ENCODE results near the gene S100A6.
"Not testable (repeated sequence)": the region's sequence is repeated elsewhere in the genome, so short reads cannot be mapped to it uniquely, and the experiment has no call there.

S100A6 gene

GRCh38 chr1:153563991-153564390 lies 28.2 kb upstream of the S100A6 start:
- DNase-seq, result no peak

GRCh38 chr1:153563483-153563901 lies 27.7 kb upstream of the S100A6 start:
- no peak for DNase-seq

- DNase-seq, result not testable (repeated sequence)
Measured at GRCh38 chr1:153562021-153562420, 26.2 kb upstream of the S100A6 start.

GRCh38 chr1:153561466-153561985 lies 25.7 kb upstream of the S100A6 start:
- DNase-seq, result no peak

GRCh38 chr1:153560771-153561465 lies 25.1 kb upstream of the S100A6 start:
- no peak for DNase-seq

GRCh38 chr1:153560241-153560640 lies 24.4 kb upstream of the S100A6 start:
- no peak for DNase-seq

GRCh38 chr1:153557877-153558276 lies 22.1 kb upstream of the S100A6 start:
- no peak for DNase-seq

- DNase-seq, result no peak
Measured at GRCh38 chr1:153556348-153556747, 20.6 kb upstream of the S100A6 start.

- DNase-seq, result peak in 2 of 56 donors; percentile 4 to 16
Measured at GRCh38 chr1:153553830-153554541, 18.2 kb upstream of the S100A6 start.

GRCh38 chr1:153553096-153553495 lies 17.3 kb upstream of the S100A6 start:
- no peak for DNase-seq

- no peak for DNase-seq
Measured at GRCh38 chr1:153552335-153552734, 16.5 kb upstream of the S100A6 start.

- no peak for DNase-seq
Measured at GRCh38 chr1:153550827-153551500, 15.2 kb upstream of the S100A6 start.

- no peak for DNase-seq
Measured at GRCh38 chr1:153550398-153550758, 14.6 kb upstream of the S100A6 start.

GRCh38 chr1:153549741-153550397 lies 14.1 kb upstream of the S100A6 start:
- no peak for DNase-seq

- peak in 5 of 56 donors; percentile 23 to 49 (median 27) for DNase-seq
Measured at GRCh38 chr1:153548722-153549688, 13.2 kb upstream of the S100A6 start, which contains the start of gene S100A3. S100A3 (minus strand) TSS chr1:153549258; CDS start chr1:153548485, 773 bp downstream.

- DNase-seq, result no peak
Measured at GRCh38 chr1:153547560-153548551, 12.1 kb upstream of the S100A6 start.

- DNase-seq, result no peak
Measured at GRCh38 chr1:153546796-153547559, 11.2 kb upstream of the S100A6 start.

- no peak for DNase-seq
Measured at GRCh38 chr1:153546371-153546770, 10.6 kb upstream of the S100A6 start.
